ENCODE measurements around the gene PPP4R2.

The PPP4R2 gene

GRCh38 chr3:72974956-72975355 lies 21.7 kb upstream of the PPP4R2 start:
- DNase-seq (ENCODE audit: low read depth) = peak; percentile 20
- no peak overlapping the region for H3K4me3 ChIP-seq (ENCODE audit: low read length)
- no peak for TF ChIP-seq CTCF (IDR thresholded peaks at IDR 0.05; ENCODE audit: insufficient read depth, low read depth, low read length, missing control alignments)

- H3K4me3 ChIP-seq (ENCODE audit: low read length) = no peak overlapping the region
- no peak for TF ChIP-seq CTCF (IDR thresholded peaks at IDR 0.05; ENCODE audit: insufficient read depth, low read depth, low read length, missing control alignments)
- peak; percentile 56 for DNase-seq (ENCODE audit: low read depth)
These were observed 20.3 kb upstream of the PPP4R2 start for GRCh38 chr3:72976281-72976741.

- DNase-seq (ENCODE audit: low read depth) = peak; percentile 30
- H3K4me3 ChIP-seq (ENCODE audit: low read length) = no peak overlapping the region
- TF ChIP-seq CTCF (IDR thresholded peaks at IDR 0.05; ENCODE audit: insufficient read depth, low read depth, low read length, missing control alignments) = no peak
These were observed 19.4 kb upstream of the PPP4R2 start for GRCh38 chr3:72977060-72977808.

GRCh38 chr3:72982609-72983366 lies 13.8 kb upstream of the PPP4R2 start:
- TF ChIP-seq CTCF (IDR thresholded peaks at IDR 0.05; ENCODE audit: insufficient read depth, low read depth, low read length, missing control alignments) = no peak
- no peak for DNase-seq (ENCODE audit: low read depth)
- no peak overlapping the region for H3K4me3 ChIP-seq (ENCODE audit: low read length)

- no peak for DNase-seq (ENCODE audit: low read depth)
- TF ChIP-seq CTCF (IDR thresholded peaks at IDR 0.05; ENCODE audit: insufficient read depth, low read depth, low read length, missing control alignments) = no peak
- H3K4me3 ChIP-seq (ENCODE audit: low read length) = no peak overlapping the region
These were observed 11.0 kb upstream of the PPP4R2 start for GRCh38 chr3:72985576-72985975.

GRCh38 chr3:72990701-72991395 lies 5.8 kb upstream of the PPP4R2 start:
- peak; percentile 43 for DNase-seq (ENCODE audit: low read depth)
- no peak overlapping the region for H3K4me3 ChIP-seq (ENCODE audit: low read length)
- TF ChIP-seq CTCF (IDR thresholded peaks at IDR 0.05; ENCODE audit: insufficient read depth, low read depth, low read length, missing control alignments) = no peak

Measured in epithelial cell of esophagus (primary cell).